COR-L47 (cell line): ENCODE results near the gene CNDP2.

Source experiments
- DNase-seq: peaks from one replicate; lab custom pipeline; 2025; lab: John Stamatoyannopoulos, UW

Gene CNDP2

GRCh38 chr18:74571895-74572680 is 75.9 kb downstream of the CNDP2 start:
- no peak for DNase-seq

- DNase-seq = no peak
These were observed 76.9 kb downstream of the CNDP2 start for GRCh38 chr18:74573053-74573452.
